ENCODE measurements around the gene MMP10.

DNA sequence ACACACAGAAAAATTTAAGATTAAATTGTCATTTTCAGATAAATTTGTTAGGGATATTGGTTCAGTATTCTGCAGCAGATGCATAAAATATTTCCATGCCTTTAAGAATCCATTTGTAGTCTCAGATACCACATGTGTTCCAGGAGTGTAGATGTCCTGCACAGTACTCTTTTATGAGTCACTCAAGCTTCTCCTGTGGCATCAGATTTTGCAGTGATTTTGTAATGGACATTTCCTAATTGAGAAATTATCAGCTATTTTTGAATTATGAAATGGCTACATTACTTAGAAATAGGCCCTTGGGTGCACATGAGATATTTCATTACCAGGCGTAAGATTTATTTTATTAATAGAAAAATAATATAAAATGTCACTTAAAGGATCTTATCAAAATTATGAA, 44.1 kb upstream of the MMP10 start:
- TF ChIP-seq, protein P1, sequence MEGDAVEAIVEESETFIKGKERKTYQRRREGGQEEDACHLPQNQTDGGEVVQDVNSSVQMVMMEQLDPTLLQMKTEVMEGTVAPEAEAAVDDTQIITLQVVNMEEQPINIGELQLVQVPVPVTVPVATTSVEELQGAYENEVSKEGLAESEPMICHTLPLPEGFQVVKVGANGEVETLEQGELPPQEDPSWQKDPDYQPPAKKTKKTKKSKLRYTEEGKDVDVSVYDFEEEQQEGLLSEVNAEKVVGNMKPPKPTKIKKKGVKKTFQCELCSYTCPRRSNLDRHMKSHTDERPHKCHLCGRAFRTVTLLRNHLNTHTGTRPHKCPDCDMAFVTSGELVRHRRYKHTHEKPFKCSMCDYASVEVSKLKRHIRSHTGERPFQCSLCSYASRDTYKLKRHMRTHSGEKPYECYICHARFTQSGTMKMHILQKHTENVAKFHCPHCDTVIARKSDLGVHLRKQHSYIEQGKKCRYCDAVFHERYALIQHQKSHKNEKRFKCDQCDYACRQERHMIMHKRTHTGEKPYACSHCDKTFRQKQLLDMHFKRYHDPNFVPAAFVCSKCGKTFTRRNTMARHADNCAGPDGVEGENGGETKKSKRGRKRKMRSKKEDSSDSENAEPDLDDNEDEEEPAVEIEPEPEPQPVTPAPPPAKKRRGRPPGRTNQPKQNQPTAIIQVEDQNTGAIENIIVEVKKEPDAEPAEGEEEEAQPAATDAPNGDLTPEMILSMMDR (IDR thresholded peaks at IDR 0.05; ENCODE audit: low read depth, low read length, missing input control), result no peak
- no peak for TF ChIP-seq TAF1 (conservative IDR thresholded peaks at IDR 0.05)
- TF ChIP-seq, protein P2, sequence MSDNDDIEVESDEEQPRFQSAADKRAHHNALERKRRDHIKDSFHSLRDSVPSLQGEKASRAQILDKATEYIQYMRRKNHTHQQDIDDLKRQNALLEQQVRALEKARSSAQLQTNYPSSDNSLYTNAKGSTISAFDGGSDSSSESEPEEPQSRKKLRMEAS (IDR thresholded peaks at IDR 0.05), result no peak
- TF ChIP-seq, protein P3, sequence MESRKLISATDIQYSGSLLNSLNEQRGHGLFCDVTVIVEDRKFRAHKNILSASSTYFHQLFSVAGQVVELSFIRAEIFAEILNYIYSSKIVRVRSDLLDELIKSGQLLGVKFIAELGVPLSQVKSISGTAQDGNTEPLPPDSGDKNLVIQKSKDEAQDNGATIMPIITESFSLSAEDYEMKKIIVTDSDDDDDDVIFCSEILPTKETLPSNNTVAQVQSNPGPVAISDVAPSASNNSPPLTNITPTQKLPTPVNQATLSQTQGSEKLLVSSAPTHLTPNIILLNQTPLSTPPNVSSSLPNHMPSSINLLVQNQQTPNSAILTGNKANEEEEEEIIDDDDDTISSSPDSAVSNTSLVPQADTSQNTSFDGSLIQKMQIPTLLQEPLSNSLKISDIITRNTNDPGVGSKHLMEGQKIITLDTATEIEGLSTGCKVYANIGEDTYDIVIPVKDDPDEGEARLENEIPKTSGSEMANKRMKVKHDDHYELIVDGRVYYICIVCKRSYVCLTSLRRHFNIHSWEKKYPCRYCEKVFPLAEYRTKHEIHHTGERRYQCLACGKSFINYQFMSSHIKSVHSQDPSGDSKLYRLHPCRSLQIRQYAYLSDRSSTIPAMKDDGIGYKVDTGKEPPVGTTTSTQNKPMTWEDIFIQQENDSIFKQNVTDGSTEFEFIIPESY (IDR thresholded peaks at IDR 0.05), result no peak
- no peak for TF ChIP-seq SP1 (IDR thresholded peaks at IDR 0.05)
- TF ChIP-seq FOXA1 (IDR thresholded peaks at IDR 0.05), result no peak

Measured in liver (tissue), 3 donors.